HepG2 (cell line): ENCODE measurements around the gene CTLA4. TPM values are rescaled to one million over a fixed set of nuclear protein-coding genes. Genes with fewer than 3 reads are reported as not detected.

Source experiments
- ATAC-seq: fragments of 200-7000 bp; cut with Tn5 transposase; 3 replicates; pipeline ENCODE4 v1.9.1; 2020; ENCODE audit warnings: mild to moderate bottlenecking, moderate library complexity
- BruUV-seq: library from RNA; stranded (reverse); fragments of 400-500 nt; replicated peaks from 2 replicates; lab custom pipeline; 2021; lab: Mats Ljungman, UMichigan
- CTCF ChIA-PET: fragments of 300-600 bp; formaldehyde crosslinking; extraction: SDS; loops from one replicate; lab custom pipeline; 2021; ENCODE audit warnings: low total read pairs, inconsistent platforms, low intra/inter-chr PET ratio; lab: Yijun Ruan, JAX
- POLR2A ChIA-PET: fragments of 350-600 bp; sonication (Branson Sonifier 250); formaldehyde crosslinking; loops from one replicate; lab custom pipeline; 2020; ENCODE audit warnings: antibody characterized with exemption, inconsistent platforms; lab: Yijun Ruan, JAX
- DNase-seq: peaks from one replicate; pipeline ENCODE4 v3.0.0-alpha.2; 2015; ENCODE audit warnings: low spot score
- FAIRE-seq: peaks from 3 replicates; lab custom pipeline; 2011; peaks lifted over from hg19 to GRCh38; lab: Jason Lieb, UNC
- H2AFZ ChIP-seq: one replicate; pipeline ENCODE4 v1.6.1; 2011; ENCODE audit warnings: low read length, inconsistent platforms
- H3K27ac ChIP-seq: fragments of 300-600 bp; 3 replicates; pipeline ENCODE4 v1.8.0; 2011; ENCODE audit warnings: mixed run types, mild to moderate bottlenecking, mixed read lengths, low read length, inconsistent platforms; ENCODE audit not compliant: insufficient read depth; ENCODE audit errors: extremely low read length
- H3K27me3 ChIP-seq, 2 experiments: fragments of 200-600 bp in 1 of 2; 2 replicates in 1 of 2; 3 replicates in 1 of 2; pipeline versions ENCODE4 v1.6.0 to v1.8.0; 2011; ENCODE audit warnings: low read length in 2 of 2, mild to moderate bottlenecking in 2 of 2, moderate library complexity in 2 of 2, inconsistent platforms in 1 of 2; ENCODE audit not compliant: insufficient read depth in 2 of 2, control insufficient read depth in 1 of 2
- H3K36me3 ChIP-seq, 2 experiments: fragments of 200-600 bp in 1 of 2; replicated peaks in 1 of 2; 2 replicates in 1 of 2; 3 replicates in 1 of 2; pipeline versions ENCODE4 v1.5.1 to v1.8.0; 2011; ENCODE audit warnings: low read length in 2 of 2, inconsistent platforms in 1 of 2; ENCODE audit not compliant: insufficient read depth in 2 of 2, control insufficient read depth in 1 of 2
- H3K4me1 ChIP-seq: 2 replicates; pipeline ENCODE4 v1.5.1; 2012; ENCODE audit warnings: low read length, inconsistent platforms; ENCODE audit not compliant: insufficient read depth
- H3K4me2 ChIP-seq: 2 replicates; pipeline ENCODE4 v1.6.0; 2011; ENCODE audit warnings: low read depth, low read length, inconsistent platforms
- H3K4me3 ChIP-seq, 3 experiments: fragments of 200-600 bp in 1 of 3; sonication (generic), shearing (Covaris generic) in 1 of 3; replicated peaks in 1 of 3; 2 replicates each; pipeline ENCODE4 v1.5.1; 2011 to 2016; ENCODE audit warnings: low read length in 3 of 3, inconsistent platforms in 2 of 3, low read depth in 2 of 3, mild to moderate bottlenecking in 2 of 3, control low read depth in 1 of 3, mixed read lengths in 1 of 3; ENCODE audit not compliant: insufficient read depth in 1 of 3
- H3K79me2 ChIP-seq: one replicate; pipeline ENCODE4 v1.6.1; 2011; ENCODE audit warnings: low read length, inconsistent platforms; ENCODE audit not compliant: insufficient read depth
- H3K9ac ChIP-seq: 2 replicates; pipeline ENCODE4 v1.6.0; 2011; ENCODE audit warnings: mild to moderate bottlenecking, low read depth, low read length, inconsistent platforms; ENCODE audit not compliant: insufficient read depth
- H3K9me3 ChIP-seq: 2 replicates; pipeline ENCODE4 v1.5.1; 2012; ENCODE audit warnings: mild to moderate bottlenecking, low read length
- H4K20me1 ChIP-seq: 2 replicates; pipeline ENCODE4 v1.6.0; 2011; ENCODE audit warnings: inconsistent platforms, mild to moderate bottlenecking, low read length, moderate library complexity; ENCODE audit not compliant: insufficient read depth
- DNMT1 ChIP-seq: sonication (generic); formaldehyde crosslinking; IDR thresholded peaks from 2 replicates; pipeline ENCODE4 v1.5.1; 2020; ENCODE audit warnings: mild to moderate bottlenecking, missing genetic modification reagents
- ESRRA ChIP-seq: sonication (generic); formaldehyde crosslinking; IDR thresholded peaks from 2 replicates; pipeline ENCODE4 v1.5.1; 2020; ENCODE audit warnings: mild to moderate bottlenecking, low read depth, missing genetic modification reagents
- HNF4A ChIP-seq: sonication (generic); formaldehyde crosslinking; IDR thresholded peaks from 2 replicates; pipeline ENCODE4 v1.4.0; 2020; ENCODE audit warnings: missing genetic modification reagents
- HNF4G ChIP-seq, 2 experiments: sonication (generic) in 1 of 2; formaldehyde crosslinking in 1 of 2; IDR thresholded peaks; 2 replicates each; pipeline versions ENCODE4 v1.4.0 to v1.6.1; 2011 to 2020; ENCODE audit warnings: borderline replicate concordance in 2 of 2, low read depth in 2 of 2, mild to moderate bottlenecking in 2 of 2, low read length in 1 of 2, missing genetic modification reagents in 1 of 2, moderate library complexity in 1 of 2
- JDP2 ChIP-seq: sonication (generic); formaldehyde crosslinking; IDR thresholded peaks from 2 replicates; pipeline ENCODE4 v1.8.1; 2022; ENCODE audit warnings: missing genetic modification reagents, borderline replicate concordance
- JUNB ChIP-seq: sonication (generic); formaldehyde crosslinking; IDR thresholded peaks from 2 replicates; pipeline ENCODE4 v1.8.0; 2022; ENCODE audit warnings: missing genetic modification reagents, mild to moderate bottlenecking, borderline replicate concordance
- KDM1A ChIP-seq: IDR thresholded peaks from 2 replicates; pipeline ENCODE4 v1.6.1; 2016; ENCODE audit warnings: missing compliant biosample characterization
- SMC3 ChIP-seq: IDR thresholded peaks from 2 replicates; pipeline ENCODE4 v1.6.1; 2011; ENCODE audit warnings: low read length, improper control_type of control experiment
- YY1 ChIP-seq: IDR thresholded peaks from 2 replicates; pipeline ENCODE4 v1.6.1; 2011; ENCODE audit warnings: low read length, low read depth, moderate library complexity, mild to moderate bottlenecking; ENCODE audit not compliant: insufficient read depth, insufficient replicate concordance
- ZNF121 ChIP-seq: sonication (generic); formaldehyde crosslinking; IDR thresholded peaks from 2 replicates; pipeline ENCODE4 v1.5.0; 2020; ENCODE audit warnings: mild to moderate bottlenecking, missing genetic modification reagents
- ZNF251 ChIP-seq: sonication (generic); formaldehyde crosslinking; IDR thresholded peaks from 2 replicates; pipeline ENCODE4 v1.9.0; 2021; ENCODE audit warnings: mild to moderate bottlenecking, missing genetic modification reagents
- ZNF558 ChIP-seq: sonication (generic); formaldehyde crosslinking; IDR thresholded peaks from 2 replicates; pipeline ENCODE4 v1.9.0; 2022; ENCODE audit warnings: mild to moderate bottlenecking, missing genetic modification reagents, borderline replicate concordance
- WGBS: methylation state at CpG from one replicate; pipeline ENCODE4 v1.1.6; 2017; ENCODE audit warnings: low lambda C conversion rate; 5-methylcytosine and 5-hydroxymethylcytosine counted together
- in situ Hi-C: cut with HindIII; loops from 2 replicates; pipeline ENCODE4 v1.10.0; 2017; ENCODE audit warnings: low pct_unique_long_range_greater_than_20kb; ENCODE audit not compliant: extremely low pct_ligation_motif_present
- intact Hi-C: fragments of 100-400 bp; cut with micrococcal nuclease; formaldehyde crosslinking; loops from one replicate; pipeline ENCODE4 v1.10.0; 2022; ENCODE audit not compliant: unreplicated experiment
- polyA plus RNA-seq, 8 experiments: library from polyadenylated mRNA; depleted of rRNA in 3 of 8; stranded (reverse) in 7 of 8; unstranded in 1 of 8; fragments of >200 nt; fragmentation: Illumina TruSeq in 4 of 8; extraction: Trizol in 4 of 8; gene quantifications; 2 replicates each; pipeline versions ENCODE4 v1.2.1 to v1.2.3, GENCODE V29; 2011 to 2016; ENCODE audit warnings: low read depth in 4 of 8, missing spikeins in 1 of 8, mixed read lengths in 1 of 8; ENCODE audit not compliant: insufficient read depth in 1 of 8
- total RNA-seq, 5 experiments: library from RNA; depleted of rRNA; stranded (reverse); fragments of >200 nt; fragmentation: Illumina TruSeq; extraction: Trizol; gene quantifications; 2 replicates each; pipeline ENCODE4 v1.2.3, GENCODE V29; 2016; ENCODE audit warnings: low read depth in 1 of 5
- TF ChIP-seq, protein P1 (sequence below): sonication (generic); formaldehyde crosslinking; IDR thresholded peaks from 2 replicates; pipeline ENCODE4 v1.5.1; 2020; ENCODE audit warnings: mild to moderate bottlenecking, moderate library complexity, missing genetic modification reagents
- TF ChIP-seq, protein P2 (sequence below), 2 experiments: fragments of 450-650 bp in 1 of 2; sonication (generic) in 1 of 2; formaldehyde crosslinking; IDR thresholded peaks; 2 replicates each; pipeline versions ENCODE4 v1.5.0 to v1.8.0; 2020 to 2022; ENCODE audit warnings: mild to moderate bottlenecking in 1 of 2, missing genetic modification reagents in 1 of 2
- TF ChIP-seq, protein P3 (sequence below), 2 experiments: sonication (generic) in 1 of 2; formaldehyde crosslinking in 1 of 2; IDR thresholded peaks; 2 replicates each; pipeline versions ENCODE4 v1.6.1 to v1.9.0; 2014 to 2022; ENCODE audit warnings: antibody characterized with exemption in 1 of 2, borderline replicate concordance in 1 of 2, inconsistent platforms in 1 of 2, low read depth in 1 of 2, missing genetic modification reagents in 1 of 2

The CTLA4 gene
- total and polyA plus RNA-seq, 2 of the 13 experiments (the other 11 are each of a cell fraction or from before 2014, with no cell fraction given): 0.16 TPM; not detected in 1

DNA sequence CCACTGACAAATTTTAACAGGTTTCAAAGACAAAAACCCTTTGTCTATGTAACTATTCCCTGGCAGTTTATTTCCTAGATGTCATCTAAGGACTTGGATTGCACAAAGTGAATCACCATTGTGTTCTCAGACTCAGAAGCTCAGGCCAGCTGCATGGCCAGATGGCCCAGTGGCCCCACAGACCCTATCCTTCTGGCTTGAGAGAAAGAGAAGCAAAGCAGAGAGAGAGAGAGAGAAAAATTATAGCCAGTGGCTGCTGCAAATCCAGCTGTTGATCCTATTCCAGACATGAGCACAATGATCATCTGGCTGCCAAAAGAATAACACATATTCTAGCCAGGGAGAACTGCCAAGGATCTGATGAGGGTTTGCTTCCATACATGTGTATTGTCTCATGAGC, 25.8 kb downstream of the CTLA4 start (continued):
- TF ChIP-seq, protein P1, sequence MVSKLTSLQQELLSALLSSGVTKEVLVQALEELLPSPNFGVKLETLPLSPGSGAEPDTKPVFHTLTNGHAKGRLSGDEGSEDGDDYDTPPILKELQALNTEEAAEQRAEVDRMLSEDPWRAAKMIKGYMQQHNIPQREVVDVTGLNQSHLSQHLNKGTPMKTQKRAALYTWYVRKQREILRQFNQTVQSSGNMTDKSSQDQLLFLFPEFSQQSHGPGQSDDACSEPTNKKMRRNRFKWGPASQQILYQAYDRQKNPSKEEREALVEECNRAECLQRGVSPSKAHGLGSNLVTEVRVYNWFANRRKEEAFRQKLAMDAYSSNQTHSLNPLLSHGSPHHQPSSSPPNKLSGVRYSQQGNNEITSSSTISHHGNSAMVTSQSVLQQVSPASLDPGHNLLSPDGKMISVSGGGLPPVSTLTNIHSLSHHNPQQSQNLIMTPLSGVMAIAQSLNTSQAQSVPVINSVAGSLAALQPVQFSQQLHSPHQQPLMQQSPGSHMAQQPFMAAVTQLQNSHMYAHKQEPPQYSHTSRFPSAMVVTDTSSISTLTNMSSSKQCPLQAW (CRISPR knock-in tag): no peak
- TF ChIP-seq, protein P2, sequence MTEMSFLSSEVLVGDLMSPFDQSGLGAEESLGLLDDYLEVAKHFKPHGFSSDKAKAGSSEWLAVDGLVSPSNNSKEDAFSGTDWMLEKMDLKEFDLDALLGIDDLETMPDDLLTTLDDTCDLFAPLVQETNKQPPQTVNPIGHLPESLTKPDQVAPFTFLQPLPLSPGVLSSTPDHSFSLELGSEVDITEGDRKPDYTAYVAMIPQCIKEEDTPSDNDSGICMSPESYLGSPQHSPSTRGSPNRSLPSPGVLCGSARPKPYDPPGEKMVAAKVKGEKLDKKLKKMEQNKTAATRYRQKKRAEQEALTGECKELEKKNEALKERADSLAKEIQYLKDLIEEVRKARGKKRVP (CRISPR knock-in tag; IDR thresholded peaks at IDR 0.05): no peak

DNA sequence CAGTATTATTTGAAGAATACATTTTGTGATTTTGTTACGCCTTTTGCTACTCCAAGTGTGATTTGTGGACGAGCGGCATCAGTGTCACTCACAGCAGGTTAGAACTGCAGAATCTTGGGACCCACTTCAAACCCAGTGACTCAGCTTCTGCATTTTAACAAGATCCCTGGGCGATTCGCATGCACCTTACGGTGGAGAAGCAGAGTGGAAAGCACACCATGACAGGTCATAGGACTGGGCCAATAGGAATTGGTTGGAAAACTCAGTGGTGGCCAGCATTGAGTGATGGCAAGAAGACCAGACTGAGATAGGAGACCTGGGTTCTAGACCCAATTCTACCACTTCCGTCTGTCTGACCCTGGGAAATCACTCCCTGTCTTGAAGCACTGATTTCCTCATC, 26.3 kb downstream of the CTLA4 start:
- FAIRE-seq: no peak
- no peaks in the 10 kb centered on the region for H4K20me1 ChIP-seq
- no TSS peak for BruUV-seq
- H3K9ac ChIP-seq: no peak overlapping the region
- no peak for ATAC-seq
- no peak for DNase-seq
- no peaks in the 10 kb centered on the region for H3K9me3 ChIP-seq
- in situ Hi-C loops (no loop called here), intact Hi-C loops (no loop called here)
- H3K36me3 ChIP-seq: no peaks in the 10 kb centered on the region
- no peaks in the 10 kb centered on the region; a peak in 1 of 5 replicates for H3K27me3 ChIP-seq
- no peak overlapping the region for H2AFZ ChIP-seq
- H3K4me3 ChIP-seq: no peak overlapping the region
- POLR2A ChIA-PET: no interaction called here
- H3K27ac ChIP-seq: no peak overlapping the region
- H3K79me2 ChIP-seq: no peaks in the 10 kb centered on the region
- 69% methylated on average over 7 of the region's 7 CpGs for WGBS
- no peak overlapping the region for H3K4me2 ChIP-seq
- H3K4me1 ChIP-seq: no peaks in the 10 kb centered on the region
- CTCF ChIA-PET: no interaction called here
- TF ChIP-seq KDM1A (no peak), ZNF251 (CRISPR knock-in tag) (no peak), JUNB (CRISPR knock-in tag) (no peak), DNMT1 (CRISPR knock-in tag) (no peak), JDP2 (no peak), HNF4G (IDR thresholded peaks at IDR 0.05; ENCODE audit: borderline replicate concordance, low read depth, low read length) (no peak), HNF4G (CRISPR knock-in tag; IDR thresholded peaks at IDR 0.05; ENCODE audit: borderline replicate concordance, low read depth) (no peak), ESRRA (CRISPR knock-in tag) (no peak), ZNF121 (CRISPR knock-in tag) (no peak), YY1 (no peak), ZNF558 (CRISPR knock-in tag) (no peak), HNF4A (no peak), SMC3 (no peak)
- TF ChIP-seq, protein P3, sequence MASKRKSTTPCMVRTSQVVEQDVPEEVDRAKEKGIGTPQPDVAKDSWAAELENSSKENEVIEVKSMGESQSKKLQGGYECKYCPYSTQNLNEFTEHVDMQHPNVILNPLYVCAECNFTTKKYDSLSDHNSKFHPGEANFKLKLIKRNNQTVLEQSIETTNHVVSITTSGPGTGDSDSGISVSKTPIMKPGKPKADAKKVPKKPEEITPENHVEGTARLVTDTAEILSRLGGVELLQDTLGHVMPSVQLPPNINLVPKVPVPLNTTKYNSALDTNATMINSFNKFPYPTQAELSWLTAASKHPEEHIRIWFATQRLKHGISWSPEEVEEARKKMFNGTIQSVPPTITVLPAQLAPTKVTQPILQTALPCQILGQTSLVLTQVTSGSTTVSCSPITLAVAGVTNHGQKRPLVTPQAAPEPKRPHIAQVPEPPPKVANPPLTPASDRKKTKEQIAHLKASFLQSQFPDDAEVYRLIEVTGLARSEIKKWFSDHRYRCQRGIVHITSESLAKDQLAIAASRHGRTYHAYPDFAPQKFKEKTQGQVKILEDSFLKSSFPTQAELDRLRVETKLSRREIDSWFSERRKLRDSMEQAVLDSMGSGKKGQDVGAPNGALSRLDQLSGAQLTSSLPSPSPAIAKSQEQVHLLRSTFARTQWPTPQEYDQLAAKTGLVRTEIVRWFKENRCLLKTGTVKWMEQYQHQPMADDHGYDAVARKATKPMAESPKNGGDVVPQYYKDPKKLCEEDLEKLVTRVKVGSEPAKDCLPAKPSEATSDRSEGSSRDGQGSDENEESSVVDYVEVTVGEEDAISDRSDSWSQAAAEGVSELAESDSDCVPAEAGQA (IDR thresholded peaks at IDR 0.05; ENCODE audit: low read depth): no peak
- TF ChIP-seq, protein P3 (CRISPR knock-in tag; IDR thresholded peaks at IDR 0.05; ENCODE audit: borderline replicate concordance): no peak
